ENCODE results near the gene SLC6A7.

SLC6A7 gene

GRCh38 chr5:150173161-150173560, 16.7 kb upstream of the SLC6A7 start:
- DNase-seq (ENCODE audit: low read depth), result no peak

GRCh38 chr5:150174285-150174684, 15.6 kb upstream of the SLC6A7 start:
- no peak for DNase-seq (ENCODE audit: low read depth)

DNA sequence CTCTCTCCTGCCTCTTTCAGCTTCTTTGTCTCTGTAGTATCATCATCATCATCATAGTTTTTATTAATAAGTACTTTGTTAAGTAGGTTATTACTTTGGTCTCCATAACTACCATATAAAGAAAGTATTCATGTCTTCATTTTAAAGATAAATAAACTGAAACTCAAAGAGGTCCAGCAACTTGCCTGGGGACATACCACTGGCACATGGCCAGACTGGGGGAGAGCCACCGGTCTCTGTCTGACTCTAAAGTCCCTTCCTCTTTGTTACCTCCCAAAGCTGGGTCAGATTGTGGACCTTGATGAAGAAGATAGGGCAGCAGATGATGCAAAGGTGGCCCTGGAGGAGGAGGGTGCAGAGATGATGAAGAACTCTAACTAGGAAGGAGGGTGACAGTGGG, 14.8 kb upstream of the SLC6A7 start:
- DNase-seq (ENCODE audit: low read depth), result no peak

DNA sequence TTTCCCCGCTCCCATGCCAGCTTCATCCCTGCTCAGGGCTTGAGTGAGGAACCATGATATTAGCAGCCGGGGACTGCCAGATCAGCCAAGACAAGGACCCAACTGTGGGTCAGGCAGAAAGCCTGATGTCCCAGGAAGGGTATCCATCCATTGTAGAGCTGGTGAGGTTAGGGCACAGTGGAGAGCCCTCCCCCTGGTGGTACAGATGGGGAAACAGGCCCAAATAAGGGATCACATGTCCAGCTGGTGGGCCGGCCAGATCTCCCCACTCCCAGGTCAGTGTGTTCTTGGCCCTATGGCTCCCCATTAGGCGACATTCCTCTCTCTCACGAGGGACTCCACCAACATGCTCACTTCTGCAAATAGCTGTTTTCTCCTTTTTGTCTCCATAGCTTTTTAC, 14.3 kb upstream of the SLC6A7 start:
- DNase-seq (ENCODE audit: low read depth), result no peak

- no peak for DNase-seq (ENCODE audit: low read depth)
Measured at GRCh38 chr5:150176745-150177477, 13.0 kb upstream of the SLC6A7 start.

DNA sequence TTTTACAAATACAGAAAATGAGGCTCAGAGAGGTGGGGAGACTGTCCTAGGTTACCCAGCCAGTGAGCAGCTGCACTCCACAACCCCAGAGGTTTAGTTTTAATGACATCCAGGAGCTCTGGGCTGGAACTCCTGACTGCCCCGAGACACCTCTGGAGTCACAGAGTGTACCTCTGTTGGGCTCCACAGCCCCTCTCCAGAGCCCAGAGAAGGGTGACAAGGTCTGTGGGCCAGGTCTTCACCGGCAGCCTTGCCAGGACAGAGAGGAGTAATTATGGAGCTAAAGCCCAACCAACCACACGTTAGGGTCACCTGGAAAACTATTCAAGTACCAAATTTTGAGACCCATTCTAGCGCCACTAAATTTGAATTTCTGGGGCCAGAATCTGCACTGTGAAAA, 12.1 kb upstream of the SLC6A7 start:
- DNase-seq (ENCODE audit: low read depth), result no peak

DNA sequence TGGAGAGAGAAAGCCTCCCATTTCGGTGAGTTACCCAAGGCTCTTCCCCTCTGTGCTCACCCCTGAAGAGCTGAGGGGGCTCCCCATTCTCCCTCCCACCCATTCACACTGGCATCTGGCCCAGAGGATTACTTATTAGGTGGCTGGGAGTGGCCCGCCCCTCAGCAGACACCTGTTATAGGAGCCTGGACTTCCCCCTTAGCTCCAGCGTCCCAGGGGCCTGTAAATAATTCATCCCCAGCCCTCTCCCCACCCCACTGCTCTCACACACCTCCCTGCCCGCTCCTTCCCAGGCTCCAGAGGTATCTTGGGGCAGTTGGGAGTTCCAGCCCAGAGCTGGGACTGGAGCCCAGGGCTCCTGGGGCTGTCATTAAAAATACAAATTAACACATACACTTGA, 11.6 kb upstream of the SLC6A7 start:
- DNase-seq (ENCODE audit: low read depth), result no peak

GRCh38 chr5:150179019-150179620, 10.7 kb upstream of the SLC6A7 start:
- DNase-seq (ENCODE audit: low read depth), result no peak

DNA sequence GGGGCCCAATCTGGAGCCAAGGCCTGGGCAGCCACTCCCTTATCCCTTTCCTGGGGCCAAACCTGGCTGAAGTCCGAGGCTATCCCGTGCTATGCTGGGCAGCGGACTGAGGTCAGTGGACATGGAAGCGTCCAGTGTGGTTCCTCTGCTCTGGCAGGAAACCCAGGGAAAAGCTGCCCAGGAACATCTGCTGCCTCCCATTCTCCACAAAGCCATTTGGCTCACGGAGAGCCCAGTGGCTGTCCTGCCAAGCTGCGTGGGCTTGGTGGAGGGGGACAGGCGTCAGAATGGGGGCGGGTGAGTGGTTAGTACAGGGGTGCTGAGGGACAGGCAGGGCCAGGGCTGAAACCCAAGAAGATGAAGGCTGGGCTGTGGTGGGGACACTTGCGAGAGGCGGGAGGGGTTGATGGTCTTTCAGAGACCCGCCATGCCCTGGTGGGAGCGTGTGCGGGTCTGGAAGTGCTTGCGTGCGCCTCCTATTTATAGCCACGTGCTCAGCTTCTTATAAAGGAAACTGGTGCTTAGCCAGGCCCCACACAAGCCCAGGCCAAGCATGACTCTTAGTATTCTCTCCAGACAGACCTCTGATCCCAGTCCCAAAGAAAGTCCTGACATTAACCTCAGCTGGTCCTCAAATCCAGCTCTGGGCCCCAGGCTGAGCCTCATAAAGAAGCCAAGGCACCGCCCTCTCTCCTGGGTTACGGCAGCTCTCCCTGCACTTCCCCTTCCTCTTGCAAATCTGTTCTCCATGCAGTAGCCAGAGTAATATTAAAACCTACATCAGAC, 9.4 kb upstream of the SLC6A7 start:
- DNase-seq (ENCODE audit: low read depth), result no peak

DNA sequence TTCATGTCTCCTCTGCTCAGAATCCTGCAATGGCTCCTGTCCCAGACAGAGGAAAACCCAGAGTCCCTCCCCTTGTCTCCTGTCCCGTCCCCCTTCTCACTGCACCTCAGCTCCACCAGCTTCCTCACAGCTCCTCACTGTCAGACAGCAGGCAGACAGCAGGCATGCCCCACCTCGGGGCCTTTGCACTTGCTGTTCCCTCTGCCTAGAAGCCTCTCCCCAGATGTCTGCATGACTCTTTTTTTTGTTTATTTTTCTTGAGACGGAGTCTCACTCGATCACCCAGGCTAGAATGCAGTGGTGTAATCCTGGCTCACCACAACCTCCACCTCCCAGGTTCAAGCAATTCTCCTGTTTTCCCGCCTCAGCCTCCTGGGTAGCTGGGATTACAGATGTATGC, 8.8 kb upstream of the SLC6A7 start:
- DNase-seq (ENCODE audit: low read depth), result no peak

DNA sequence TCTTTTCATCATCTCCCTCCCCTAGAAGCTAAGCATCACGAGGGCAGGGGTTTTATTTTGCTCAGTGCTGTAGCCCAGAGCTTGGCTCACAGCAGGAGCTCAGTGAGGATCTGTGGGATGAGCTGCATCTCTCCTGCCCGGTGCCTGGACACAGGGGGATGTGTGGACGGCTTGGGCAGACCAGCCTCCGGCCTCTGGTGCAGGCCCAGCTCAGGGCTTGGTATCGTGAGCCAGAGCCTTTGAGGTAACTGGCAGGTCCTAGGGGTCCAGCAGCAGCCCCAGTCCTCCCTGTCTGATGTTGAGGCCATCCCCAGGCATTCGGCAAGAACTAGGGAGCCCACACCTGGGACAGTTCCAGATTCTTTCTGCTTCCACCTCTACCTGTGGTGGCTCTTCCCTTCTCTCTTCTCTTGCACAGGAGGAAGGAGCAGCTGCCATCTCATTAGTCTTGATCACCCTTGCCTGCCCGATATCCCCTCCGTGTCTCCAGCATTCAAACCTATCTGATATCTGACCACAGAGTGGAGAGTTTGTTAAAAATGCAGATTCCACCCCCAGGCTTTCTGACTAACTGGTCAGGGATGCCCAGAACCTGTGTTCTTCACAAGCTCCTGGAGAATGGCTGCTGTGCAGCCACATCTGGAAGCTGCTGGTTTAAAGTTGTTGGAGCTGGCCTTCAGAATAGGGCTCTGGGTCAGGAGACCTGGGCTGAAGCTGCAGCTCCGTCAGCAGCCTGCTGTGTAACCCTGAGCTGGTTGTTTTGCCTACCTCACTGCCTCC, 7.9 kb upstream of the SLC6A7 start:
- DNase-seq (ENCODE audit: low read depth), result no peak

- no peak for DNase-seq (ENCODE audit: low read depth)
Measured at GRCh38 chr5:150182774-150183173, 7.1 kb upstream of the SLC6A7 start.

GRCh38 chr5:150183436-150183835, 6.4 kb upstream of the SLC6A7 start:
- DNase-seq (ENCODE audit: low read depth), result no peak

DNA sequence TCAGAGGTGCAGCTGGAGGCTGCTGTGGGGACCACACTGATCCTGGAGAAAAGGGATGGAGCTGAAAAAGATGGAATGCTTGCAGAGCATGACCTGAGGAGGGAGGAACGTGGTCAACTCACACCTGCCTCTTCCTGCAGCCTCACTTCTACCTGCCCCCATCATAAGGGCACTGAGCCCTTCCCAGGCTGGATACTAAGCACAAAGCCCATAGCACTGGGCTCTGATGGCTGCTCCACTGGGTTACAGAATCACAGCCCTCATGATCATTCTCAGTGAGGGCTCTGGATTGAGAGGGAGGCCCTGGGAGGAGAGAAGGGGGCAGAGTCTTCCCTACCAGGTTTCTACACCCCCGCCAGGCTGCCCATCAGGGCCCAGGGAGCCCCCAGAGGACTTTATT, 5.9 kb upstream of the SLC6A7 start:
- DNase-seq (ENCODE audit: low read depth), result no peak

GRCh38 chr5:150184990-150185912, 4.6 kb upstream of the SLC6A7 start:
- DNase-seq (ENCODE audit: low read depth), result no peak

- DNase-seq (ENCODE audit: low read depth), result no peak
Measured at GRCh38 chr5:150186137-150186536, 3.7 kb upstream of the SLC6A7 start.

- DNase-seq (ENCODE audit: low read depth), result no peak
Measured at GRCh38 chr5:150186897-150187296, 3.0 kb upstream of the SLC6A7 start.

DNA sequence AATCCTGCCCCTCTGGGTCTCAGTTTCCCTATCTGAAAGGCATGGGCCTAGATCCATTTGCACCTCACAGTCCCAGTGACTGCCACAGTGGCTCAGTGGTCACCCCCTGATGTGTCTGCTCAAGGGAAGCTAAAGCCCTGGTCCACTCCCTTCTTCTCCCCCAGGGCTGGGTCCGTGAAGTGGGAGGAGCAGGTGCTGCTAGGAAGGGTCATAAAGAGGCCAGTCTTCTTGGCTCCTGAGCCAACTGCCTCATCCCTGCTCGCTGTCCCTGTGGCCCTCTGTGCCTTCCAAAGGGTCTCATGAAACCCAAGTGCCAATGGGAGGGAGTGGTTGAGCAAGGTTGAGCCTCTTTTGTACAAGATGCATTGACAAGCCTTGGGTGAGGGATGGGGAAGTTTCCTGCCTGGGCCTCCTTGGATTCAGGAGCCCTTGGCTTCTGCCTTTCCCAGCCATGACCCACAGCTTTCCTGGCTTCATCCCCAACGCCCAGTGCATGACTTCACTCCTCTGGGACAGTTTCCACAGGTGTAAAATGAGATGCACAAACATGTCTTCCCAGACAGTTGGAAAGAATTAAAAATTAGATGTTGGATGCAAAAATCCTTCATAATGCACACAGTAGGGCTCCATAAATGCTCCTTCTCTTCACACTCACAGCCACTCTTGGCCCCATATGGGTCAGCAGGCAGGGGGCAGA, 1.6 kb upstream of the SLC6A7 start:
- no peak for DNase-seq (ENCODE audit: low read depth)

GRCh38 chr5:150189326-150189725, 536 bp upstream of the SLC6A7 start:
- no peak for DNase-seq (ENCODE audit: low read depth)

DNA sequence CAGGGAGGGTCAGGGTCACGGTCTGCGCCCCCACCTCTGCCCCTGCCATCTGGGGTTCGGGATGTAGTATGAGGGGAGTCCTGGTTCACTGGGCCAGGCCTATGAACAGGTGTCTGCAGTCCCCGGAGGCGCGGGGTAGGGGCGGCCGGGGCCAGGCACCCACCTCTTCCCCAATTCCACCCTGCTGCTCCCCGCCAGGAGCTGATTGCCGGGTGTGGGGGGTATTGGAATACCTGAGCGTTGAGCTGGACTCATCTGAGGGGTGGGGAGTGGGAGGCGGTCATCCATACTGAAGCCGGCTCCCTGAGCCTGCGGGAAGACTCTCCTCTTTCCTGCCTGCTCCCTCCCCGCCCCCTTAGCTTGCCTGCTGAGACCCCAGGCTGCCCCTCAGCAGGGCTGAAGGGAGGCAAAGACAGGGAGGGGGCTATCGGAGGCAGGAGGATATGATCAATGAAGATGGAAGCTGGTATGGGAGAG, 679 bp downstream of the SLC6A7 start:
- no peak for DNase-seq (ENCODE audit: low read depth)

DNA sequence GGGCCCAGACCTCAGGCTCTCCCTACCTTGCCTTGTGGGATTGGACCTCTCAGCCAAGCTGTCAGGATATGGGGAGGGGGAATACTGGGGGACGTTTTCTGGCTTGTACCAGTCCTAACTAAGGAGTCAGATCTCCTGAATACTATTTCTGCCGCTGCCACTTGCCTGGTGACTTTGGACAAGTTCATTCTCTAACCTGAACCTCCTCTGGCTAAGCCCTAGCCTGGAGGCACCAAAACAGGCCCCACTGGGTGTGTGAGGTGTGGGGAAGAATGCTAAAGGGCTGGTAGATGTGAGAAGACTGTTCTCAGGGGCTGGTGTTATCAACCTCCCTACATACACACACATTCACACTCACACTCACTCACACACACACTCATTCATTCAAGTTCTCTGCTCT, 1.1 kb downstream of the SLC6A7 start:
- DNase-seq (ENCODE audit: low read depth), result no peak

Data from GM04504 (cell line).